Measurements from ENCODE around the gene LMX1B. TPM values are rescaled to one million over a fixed set of nuclear protein-coding genes. Genes with fewer than 3 reads are reported as not detected.

The LMX1B gene
- total and polyA plus RNA-seq, 11 donors, result 0.15 to 1.1 (median 0.39) TPM

- no peaks in the 10 kb centered on the region for H3K36me3 ChIP-seq
- ATAC-seq (no peak), DNase-seq (no peak)
- intact Hi-C loops (cut with DNase I), result loop anchor here in 3 of 10 donors (10.0 kb wide), 1 partner anchor 194 kb away; no protein-coding TSS in a partner anchor
- H3K27ac ChIP-seq, result no peak overlapping the region
- no peak overlapping the region for H3K4me3 ChIP-seq
- TF ChIP-seq POLR2A (IDR thresholded peaks at IDR 0.05) (no peak), CTCF (IDR thresholded peaks at IDR 0.05) (no peak)
- WGBS, 4 donors, result 74 to 85% (median 77%) methylated on average over 5 of the region's 5 CpGs
- peaks cover 11 to 40% (median 15%) of the 10 kb centered on the region in 9 donors for H3K27me3 ChIP-seq
- no peaks in the 10 kb centered on the region for H3K9me3 ChIP-seq
- no peaks in the 10 kb centered on the region for H3K4me1 ChIP-seq
Measured at GRCh38 chr9:126698756-126699155, 85.0 kb downstream of the LMX1B start.

DNA sequence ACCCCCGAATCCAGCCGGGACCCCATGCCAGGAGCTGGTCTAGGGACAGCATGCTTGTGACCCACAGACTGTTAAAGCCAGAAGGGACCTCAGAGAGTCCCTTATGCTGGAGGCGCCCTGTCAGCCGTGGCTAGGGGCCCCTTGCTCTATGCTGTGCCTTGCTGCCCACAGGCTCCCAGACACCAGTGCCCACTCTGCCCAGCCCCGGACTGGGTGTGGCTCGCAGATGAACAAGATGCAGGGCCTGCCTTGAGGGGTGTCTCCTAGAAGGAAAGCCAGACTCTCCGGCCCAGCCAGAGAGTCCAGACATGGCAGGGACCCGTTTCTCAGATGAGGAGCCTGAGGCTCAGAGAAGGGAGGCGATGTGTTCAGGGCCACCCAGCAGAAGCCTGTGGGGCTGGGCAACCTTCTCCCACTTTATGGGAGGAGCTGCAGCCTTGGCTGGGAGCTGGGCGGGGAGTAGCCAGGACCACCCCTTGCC is 85.7 kb downstream of the LMX1B start:
- no peak overlapping the region for H3K27ac ChIP-seq
- WGBS, 4 donors, result 80 to 85% (median 82%) methylated on average over 7 to 10 of the region's 10 CpGs
- no peak overlapping the region for H3K4me3 ChIP-seq
- intact Hi-C loops (cut with DNase I), result loop anchor here in 3 of 10 donors (10.0 kb wide), 1 partner anchor 195 kb away; no protein-coding TSS in a partner anchor
- H3K4me1 ChIP-seq, result peaks cover 0 to 2% (median 0%) of the 10 kb centered on the region in 12 donors
- H3K36me3 ChIP-seq, result no peaks in the 10 kb centered on the region
- ATAC-seq, result no peak
- no peaks in the 10 kb centered on the region for H3K9me3 ChIP-seq
- TF ChIP-seq POLR2A (IDR thresholded peaks at IDR 0.05) (no peak), CTCF (IDR thresholded peaks at IDR 0.05) (no peak)
- H3K27me3 ChIP-seq, result peaks cover 11 to 47% (median 22%) of the 10 kb centered on the region in 9 donors
- no peak for DNase-seq

- H3K27me3 ChIP-seq, result peaks cover 11 to 50% (median 29%) of the 10 kb centered on the region in 9 donors
Measured at GRCh38 chr9:126700296-126700695, 86.6 kb downstream of the LMX1B start.

More at GRCh38 chr9:126700296-126700695, 86.6 kb downstream of the LMX1B start:
- Histone ChIP-seq H3K36me3 (no peaks in the 10 kb centered on the region), H3K4me3 (no peak overlapping the region), H3K9me3 (no peaks in the 10 kb centered on the region), H3K4me1 (peaks cover 0 to 10% (median 8%) of the 10 kb centered on the region in 12 donors), H3K27ac (no peak overlapping the region)
- no peak for DNase-seq
- no peak for TF ChIP-seq CTCF (IDR thresholded peaks at IDR 0.05)
- no peak for ATAC-seq
- 88 to 93% (median 91%) methylated on average over 5 to 10 of the region's 10 CpGs for WGBS, 4 donors
- intact Hi-C loops (cut with DNase I), result no loop called here
